HuH-7 (cell line): ENCODE data around the gene AK8.
A peak's percentile ranks its signal among the peaks of the same experiment; 100 is the strongest.

ENCODE experiments used
- DNase-seq: peaks from one replicate; pipeline ENCODE4 v3.0.0; 2011; ENCODE audit warnings: low spot score

AK8 gene, protein sequence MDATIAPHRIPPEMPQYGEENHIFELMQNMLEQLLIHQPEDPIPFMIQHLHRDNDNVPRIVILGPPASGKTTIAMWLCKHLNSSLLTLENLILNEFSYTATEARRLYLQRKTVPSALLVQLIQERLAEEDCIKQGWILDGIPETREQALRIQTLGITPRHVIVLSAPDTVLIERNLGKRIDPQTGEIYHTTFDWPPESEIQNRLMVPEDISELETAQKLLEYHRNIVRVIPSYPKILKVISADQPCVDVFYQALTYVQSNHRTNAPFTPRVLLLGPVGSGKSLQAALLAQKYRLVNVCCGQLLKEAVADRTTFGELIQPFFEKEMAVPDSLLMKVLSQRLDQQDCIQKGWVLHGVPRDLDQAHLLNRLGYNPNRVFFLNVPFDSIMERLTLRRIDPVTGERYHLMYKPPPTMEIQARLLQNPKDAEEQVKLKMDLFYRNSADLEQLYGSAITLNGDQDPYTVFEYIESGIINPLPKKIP

DNA sequence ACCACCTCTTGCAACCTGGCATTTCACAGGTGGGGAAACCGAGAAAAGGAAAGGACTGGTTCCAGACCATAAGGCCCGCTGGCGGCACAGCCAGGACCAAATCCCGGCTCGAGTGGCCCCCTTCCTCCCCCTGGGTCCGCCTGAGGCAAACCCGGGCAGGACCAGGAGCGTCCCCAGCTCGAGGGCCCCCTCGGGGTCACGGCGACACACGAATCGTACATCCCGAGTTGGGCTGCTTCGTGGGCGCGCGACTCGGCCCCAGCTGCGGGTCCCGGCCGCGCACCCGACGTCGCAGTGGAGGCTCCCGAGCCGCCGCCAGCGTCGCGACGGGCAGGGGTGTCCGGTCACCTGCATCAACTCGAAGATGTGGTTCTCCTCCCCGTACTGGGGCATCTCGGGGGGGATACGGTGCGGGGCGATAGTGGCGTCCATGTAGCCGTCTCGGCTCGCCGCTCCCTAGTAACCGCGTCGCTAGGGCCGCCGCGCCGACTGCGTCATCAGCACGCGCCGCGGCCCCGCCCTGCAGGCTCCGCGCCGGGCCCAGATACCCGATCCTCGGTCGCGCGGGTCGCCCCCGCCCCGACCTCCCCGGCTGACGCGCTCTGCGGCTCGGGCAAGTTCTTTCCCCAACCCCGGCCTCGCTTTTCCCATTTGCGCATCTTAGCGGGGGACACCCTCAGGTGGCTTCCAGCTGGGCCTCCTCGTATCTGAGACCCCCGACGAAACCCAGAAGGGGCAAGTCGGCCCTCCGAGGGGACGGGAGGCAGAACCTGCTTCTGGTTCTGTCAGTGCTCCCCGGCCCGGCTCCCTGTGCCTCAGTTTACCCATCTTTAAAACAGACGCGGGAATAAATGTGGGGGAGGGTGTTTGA, at the start of gene AK8:
TSS of gene AK8 (minus strand) at position 461 of the 871 bp plus-strand sequence. CDS start at position 432, 29 bp downstream.
- peak; percentile 87 for DNase-seq

DNA sequence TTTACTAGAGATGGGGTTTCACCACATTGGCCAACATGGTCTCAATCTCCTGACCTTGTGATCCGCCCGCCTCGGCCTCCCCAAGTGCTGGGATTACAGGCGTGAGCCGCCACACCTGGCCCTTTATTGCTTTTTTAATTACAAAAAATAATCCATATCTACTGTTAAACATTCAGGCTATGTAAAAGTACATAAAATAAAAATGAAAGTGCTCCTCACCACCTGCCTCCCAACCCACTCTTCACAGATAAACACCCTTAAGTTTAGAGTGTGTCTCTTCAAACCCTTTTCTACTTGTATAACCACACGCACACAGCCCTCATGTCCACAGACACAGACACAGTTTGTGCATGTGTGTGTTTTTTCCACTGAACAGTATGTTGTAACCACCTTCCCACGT, 49.6 kb upstream of the AK8 start:
- DNase-seq, result no peak

DNA sequence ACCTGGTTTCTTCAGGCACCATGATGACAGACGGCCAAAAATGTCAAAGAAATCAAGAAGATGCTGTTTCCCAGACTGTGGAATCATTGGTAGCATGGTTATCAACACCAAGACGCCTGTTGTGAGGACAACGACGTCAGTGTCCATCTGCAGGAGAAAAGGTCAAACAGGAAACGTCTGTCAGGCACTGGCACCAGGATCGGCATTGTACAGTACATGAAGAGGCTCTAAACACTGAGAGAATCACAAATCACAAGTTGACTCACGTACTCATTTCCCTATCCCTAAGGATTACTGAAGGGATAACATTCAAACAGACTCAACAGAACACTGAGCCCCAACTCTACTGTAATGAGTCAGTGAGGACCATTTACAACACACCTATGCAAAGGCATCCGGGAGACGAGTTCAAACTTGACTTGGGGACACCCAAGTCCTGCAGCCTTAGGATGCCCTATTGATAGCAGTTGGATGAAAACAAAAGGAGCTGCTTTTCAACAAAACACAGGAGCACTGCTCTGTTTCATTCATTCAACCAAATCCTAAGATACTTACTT, 45.3 kb upstream of the AK8 start:
- no peak for DNase-seq

DNA sequence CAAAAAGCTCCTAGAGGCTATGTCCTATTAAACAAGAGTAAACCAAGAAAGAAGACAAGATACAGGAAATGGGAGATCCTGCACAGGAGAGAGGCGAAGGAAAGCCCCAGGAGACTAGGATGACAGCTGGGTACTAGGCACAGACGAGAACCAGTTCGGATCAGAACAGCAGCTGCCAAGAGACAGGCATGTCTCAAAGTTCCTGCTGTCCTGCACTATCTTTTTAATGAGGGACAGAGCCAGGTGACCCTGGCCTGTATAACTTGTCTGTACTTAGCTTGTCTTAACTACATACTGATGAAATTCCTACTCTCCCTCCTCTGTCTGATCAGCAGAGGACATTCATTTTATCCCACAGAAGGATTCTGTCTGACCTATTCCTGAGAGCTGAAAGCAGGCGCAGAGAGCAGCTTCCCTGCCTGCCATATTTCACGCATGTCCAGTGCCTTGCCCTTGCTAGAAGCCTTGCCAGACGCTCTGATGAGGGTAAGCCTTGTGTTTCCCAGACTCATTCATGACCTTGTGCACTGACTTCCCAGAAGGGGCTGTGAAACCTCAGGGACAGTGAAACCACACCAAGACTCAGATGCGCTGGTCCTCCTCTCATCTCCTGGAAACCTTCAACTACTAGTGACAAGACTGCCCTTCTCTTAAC, 41.7 kb upstream of the AK8 start:
- DNase-seq, result no peak

DNA sequence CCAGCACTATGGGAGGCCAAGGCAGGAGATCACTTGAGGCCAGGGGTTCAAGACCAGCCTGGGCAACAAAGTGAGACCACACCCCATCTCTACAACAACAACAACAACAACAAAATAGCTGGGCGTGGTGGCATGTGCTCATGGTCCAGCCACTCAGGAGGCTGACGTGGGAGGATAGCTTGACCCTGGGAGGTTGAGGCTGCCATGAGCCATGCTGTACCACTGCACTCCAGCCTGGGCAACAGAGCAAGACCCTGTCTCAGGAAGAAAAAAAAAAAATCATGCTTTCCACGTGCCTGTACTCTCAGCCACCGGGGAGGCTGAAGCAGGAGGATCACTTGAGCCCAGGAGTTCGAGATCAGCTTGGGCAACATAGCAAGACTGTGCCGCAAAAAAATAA, 36.8 kb upstream of the AK8 start:
- no peak for DNase-seq

DNA sequence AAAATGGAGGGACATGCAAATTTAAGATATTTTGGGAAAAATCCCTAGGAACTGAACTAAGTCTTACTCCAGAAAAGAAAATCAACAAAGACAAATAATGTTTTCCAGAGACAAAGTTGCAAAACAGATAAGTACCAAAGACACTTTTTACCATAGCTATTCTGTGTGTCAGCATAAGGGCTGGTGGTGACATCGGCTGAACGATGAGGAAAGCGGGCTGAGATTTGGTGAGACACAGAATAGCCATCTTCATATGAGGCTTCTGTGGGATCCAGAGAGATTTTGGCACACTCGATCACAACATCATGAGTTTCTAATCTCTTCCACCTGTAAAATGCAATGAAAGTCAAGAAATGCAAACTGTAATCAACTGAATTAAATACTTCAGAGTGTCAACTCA, 34.0 kb upstream of the AK8 start:
- no peak for DNase-seq

DNA sequence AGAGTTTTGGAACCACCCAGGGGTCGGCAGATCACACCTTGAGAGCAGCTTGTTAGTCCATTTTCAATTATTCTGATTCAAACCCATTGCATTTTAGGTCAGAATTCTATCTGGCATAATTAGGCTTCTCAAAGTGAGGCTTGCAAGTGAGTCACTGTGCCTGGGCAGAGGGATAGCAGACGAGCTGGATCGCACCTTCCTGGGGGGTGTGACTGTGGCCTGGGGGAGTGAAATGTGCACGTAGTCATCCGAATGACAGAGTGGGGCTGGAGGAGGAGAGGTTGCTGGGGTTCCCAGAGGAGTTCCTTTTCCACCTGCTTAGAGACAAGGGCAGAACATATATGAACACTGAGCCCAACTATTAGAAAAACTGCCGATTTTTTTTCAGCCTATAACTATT, 32.3 kb upstream of the AK8 start:
- DNase-seq, result no peak

DNA sequence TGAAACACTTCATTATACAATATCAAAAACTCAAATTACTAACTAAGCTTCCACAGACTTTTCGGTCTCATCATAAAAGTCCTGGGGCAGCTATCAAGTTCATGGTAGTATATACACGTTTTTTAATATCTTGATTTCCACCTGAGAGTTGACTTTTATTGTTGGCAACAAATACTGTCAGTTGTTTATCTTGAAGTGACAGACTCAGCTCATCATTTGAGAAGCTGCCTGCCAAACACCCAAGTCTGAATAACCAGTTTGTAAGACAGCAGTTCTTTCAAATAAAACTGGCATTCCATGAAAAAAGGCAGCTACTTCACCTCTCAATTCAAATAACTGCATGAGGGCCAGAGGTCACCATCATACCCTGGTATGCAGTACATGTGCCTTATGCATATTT, 31.2 kb upstream of the AK8 start:
- no peak for DNase-seq

DNA sequence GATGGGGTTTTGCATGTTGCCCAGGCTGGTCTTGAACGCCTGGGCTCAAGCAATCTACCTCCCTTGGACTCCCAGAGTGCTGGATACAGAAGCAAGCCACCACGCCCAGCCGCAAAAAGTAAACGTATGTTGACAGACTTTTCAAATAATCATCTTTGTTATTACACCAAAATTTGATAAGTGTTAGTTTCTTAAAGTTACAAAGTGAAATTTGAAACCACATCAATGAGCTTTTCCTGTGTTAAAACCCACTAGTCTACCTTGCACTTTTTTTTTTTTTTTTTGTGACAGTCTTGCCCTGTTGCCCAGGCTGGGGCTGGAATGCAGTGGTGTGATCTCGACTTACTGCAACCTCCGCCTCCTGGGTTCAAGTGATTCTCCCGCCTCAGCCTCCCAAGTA, 30.6 kb upstream of the AK8 start:
- no peak for DNase-seq

DNA sequence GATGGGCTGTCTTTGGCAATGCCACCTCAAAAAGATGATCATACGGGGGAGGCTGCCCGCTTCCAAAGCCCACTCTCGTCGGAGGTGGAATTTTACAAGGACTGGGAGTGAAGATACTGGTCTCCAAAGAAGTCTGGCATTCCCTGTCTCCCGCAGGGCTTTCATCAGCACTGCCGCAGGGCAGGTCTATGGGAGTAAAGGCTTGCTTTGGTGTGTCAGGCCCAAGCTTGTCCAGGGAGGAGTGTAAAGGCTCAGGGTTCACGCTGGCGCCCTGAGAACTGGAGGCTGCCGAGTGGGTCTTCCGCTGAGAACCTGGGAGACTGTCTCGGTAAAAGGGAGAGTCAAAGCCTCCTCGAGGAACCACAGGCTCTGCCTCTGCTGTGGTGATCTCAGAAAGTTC, 27.6 kb upstream of the AK8 start:
- DNase-seq, result no peak

DNA sequence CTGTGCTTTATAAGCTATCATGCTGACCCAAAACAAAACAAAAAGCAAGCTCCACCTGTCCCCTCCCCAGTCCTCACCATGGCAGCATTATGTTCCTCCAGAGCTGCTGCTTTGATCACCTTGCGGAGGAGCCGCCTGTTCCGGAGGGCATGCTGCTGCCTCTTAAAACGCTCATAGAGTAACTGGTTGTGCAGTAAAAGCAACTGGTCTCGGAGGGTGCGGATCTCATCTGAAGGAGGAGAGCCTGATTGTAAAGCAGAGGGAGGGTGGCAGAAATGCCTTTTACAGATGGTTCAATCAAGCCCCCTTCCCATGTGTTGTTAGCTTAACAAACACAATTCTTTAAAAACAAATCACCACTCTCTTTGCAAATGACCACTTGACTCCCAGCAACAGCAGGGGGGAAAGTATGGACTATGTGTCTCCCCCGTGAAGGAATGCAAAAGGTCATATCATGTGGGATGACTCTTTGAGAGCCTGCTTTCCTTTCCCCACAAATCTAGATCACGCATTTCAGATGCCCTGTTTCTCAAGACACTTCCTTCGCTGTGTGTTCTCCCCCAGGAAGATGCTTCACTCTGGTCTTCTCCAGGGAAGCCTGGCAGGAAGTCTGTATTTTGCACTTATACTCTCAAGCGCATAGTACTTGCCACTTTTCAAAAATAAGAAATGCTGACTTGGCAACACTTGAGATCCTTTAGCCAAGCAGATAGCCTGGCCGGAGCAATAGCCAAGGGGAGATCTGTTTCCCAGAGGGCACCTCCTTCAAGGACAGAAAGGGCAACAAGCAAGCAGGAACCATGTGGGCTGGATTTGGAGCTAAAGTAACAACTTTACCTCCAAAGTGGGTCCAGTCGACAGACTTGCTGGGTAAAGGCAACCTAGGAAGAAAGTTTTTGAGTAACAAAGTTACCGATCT, 25.7 kb upstream of the AK8 start:
- DNase-seq, result no peak

DNA sequence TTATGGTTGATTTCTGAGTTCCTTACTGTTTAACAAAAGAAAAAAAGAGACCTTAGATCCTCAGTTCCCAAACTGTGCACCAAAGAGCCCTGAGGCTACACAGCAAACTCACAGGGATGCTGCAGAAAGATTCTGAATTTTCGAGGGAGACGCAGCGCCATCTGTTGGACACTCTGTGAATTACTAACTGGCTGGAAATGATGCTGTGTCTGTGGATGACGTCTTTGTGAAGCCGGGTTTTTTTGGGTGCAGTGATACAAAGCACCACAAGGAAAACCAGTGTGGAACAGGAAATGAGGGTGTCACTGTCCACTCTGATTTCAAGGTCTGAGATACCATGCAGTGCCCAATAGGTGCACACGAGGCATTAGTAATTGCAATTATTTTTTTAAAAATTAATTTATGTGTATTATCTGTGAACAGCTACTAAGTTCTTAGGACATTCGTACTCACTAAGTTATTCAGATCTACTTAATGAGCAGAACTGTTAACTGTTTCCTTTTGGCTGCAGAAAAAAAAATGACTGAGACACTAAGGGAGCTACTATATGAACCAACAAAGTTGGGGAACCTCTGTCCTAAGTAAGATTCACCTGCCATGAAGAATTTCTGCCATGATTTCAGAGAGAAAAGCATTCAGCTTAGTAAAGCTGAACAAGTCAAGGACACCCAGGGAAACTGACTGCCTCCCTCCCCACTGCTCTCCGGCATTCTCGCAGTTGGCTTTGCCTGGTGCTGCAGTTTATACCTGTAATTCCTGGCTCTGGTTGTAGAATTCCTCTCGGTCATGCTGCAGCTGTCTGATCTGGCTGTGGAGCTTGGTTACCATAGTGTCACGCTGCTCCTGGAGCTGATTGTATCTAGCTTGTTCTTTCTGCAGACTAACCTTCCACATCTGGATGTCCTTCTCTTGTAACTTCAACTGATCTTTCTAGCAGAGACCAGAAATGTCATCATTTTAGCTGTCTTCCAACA, 24.1 kb upstream of the AK8 start:
- DNase-seq, result peak; percentile 80

DNA sequence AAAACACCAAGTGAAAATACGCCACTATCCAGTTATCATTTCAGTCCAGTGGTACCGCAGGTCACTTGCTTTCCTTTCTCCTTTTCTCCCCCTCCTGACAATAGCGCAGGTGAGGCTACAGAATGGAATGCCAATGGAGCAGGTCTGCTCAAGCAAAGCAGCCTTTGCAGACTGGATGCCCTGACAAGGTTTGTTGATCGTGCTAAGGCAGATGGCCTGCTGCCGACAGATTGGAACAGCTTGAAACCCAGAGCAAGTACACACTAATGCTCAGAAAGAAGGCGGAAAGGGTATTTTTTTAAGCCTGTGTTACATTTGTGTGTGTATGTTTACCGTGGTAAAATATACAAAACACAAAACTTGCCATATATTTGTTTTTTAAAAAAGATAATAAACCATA, 20.0 kb upstream of the AK8 start:
- DNase-seq, result no peak

DNA sequence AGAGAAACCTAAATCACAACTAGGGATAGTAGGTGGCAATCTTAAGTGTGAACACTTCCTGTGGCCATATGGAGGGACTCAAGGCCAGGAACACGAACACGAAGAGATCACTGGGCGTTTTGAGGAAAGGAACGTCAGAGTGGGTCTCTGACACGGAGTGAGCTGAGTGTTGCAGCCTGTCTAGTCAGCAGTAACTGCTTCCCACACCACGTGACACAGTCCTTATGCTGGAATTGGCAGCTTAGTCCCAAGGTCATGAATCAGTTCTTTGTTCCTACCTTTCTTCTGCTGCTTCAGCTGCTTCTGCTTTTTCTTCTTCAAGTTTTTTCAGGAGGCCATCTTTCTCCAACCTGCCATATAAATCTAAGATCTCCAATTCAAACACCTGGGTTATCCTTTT, 18.8 kb upstream of the AK8 start:
- DNase-seq, result no peak

DNA sequence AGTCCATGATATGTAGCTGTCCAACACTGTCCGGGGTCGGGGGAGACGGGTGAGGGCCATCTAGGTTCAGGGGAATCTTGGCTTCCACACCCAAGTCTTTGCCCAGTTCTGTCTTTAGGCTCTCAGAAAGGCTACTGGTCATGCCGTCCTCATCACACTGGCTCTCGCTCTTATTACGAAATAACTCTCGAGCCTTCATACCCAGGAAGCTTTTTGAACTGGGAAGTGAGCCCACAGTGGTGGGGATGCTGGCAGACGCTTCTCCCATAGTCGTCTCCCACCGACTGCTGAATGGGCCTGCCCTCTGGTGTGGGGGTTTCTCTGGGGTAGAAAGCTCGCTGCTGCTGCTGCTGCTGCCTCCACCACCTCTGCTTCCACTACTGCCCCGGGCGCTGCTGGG, 18.2 kb upstream of the AK8 start:
- no peak for DNase-seq

DNA sequence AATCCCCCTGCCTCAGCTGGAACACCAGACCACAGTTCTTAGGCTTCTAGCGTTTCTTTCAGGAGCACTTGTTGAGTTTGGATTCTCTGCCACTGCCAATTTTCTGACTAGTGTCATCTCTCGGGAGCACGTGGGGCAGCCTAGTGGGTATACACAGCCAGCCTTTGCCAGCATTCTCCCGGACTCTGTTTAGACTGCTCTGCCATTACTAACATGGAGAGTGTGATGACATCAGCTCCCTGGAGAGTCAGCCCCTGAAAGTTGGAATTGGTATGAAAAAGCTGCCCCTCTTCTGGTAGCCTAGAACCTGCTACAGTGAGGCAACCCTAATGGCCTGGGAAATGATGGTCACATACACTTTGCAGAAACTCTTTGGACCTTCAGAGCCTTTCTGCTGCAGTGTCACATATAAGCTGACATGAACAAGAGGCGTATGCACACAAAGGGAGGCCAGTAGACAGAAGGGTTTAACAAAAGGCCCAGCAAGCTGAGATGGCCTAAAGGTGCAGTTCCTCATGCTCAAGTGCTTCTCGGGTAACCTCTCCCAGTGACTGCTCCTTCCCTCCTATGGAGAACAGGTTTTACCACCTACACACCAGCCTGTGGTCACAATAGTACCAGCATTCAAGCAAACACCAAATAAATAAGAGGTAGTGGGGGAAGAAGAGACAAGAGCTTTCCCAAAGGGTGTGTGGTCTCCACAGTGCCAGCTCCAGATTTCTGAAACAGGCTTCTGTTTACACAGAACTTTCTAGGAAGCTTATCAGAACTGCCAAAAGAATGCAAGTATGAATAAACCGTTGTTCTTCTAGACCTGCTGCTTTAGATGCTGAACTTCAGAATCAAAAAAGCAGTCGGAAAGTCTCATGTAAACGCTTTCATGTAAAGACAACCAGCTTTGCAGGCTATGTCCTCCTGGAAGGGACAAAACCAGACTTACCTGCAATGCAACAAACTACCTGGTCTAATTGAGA, 17.1 kb upstream of the AK8 start:
- no peak for DNase-seq

DNA sequence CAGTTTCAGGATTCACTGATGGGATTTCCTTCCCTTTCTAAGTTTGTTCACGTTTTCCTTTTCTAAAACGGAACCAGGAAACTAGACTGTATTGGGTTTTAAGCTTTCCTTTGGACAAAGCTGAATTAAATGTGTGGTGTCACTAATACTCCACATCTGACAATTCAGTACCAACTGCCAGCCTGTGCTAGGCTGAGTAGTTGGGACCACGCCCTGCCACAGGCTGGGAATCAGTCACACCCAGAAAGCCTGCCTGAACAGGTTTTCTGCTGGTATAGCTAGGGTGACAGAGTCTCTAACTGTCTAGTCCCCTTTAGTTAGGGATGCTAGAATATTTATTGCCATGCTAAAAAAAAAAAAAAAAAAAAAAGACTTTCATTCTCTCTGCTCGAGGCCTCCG, 16.3 kb upstream of the AK8 start:
- DNase-seq, result no peak

DNA sequence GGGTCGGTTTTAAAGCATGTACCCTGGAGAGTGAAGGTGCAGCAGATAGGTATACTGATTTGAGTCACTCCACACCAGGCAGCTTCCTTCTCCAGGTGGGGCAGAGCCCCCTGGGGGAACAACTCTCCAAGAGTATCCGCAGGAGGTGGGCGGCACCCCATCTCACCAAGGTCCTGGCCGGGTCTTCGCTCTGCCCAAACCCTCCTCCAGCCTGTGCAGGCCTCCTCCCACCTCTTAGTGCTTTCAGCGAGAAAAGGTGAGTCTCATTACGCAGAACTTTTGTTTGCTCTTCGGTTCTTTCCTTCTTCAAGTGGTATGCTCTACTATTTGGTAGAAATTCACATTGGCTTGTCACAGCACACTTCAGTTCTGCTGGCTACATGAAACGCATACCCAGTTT, 14.3 kb upstream of the AK8 start:
- DNase-seq, result no peak

DNA sequence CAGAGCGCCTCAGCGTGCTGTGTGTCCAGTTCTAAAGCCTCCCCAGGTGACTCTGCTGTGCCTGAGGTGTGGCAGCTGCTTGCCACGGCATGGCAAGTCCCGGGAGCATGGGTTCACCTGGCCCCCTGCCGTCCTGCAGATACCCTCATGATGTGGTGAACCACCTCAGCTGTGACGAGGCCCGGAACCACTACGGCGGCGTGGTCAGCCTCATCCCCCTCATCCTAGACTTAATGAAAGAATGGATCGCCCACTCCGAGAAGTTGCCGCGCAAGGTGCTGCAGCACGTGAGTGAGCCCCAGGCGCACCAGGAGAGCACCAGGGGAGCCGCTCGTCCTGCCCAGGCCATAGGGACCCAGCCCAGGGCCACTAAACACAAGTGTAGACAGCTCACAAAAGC, 10.1 kb upstream of the AK8 start:
- no peak for DNase-seq
